Measurements from ENCODE around the gene WBP11.
A peak's percentile ranks its signal among the peaks of the same experiment; 100 is the strongest.

The WBP11 gene

DNA sequence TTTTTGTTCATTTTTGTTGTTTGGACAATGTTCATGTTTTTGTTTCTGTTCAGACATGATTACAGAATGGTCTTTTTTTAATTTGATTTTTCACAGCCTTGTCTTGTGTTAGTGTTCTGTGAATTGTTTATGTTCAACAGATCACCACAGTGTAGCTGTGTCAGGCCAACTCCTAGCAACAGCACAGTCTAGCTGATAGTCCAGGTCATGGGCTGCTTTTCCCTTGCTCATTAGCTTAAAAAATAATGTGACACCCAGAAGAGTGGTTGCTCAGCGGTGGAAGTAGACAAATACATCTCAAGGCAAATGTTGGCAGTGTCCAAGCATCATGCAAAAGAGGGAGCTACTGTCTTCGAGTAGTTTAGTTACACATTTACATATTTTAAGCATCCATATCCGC lies 22.4 kb downstream of the WBP11 start:
- FAIRE-seq, result no peak

DNA sequence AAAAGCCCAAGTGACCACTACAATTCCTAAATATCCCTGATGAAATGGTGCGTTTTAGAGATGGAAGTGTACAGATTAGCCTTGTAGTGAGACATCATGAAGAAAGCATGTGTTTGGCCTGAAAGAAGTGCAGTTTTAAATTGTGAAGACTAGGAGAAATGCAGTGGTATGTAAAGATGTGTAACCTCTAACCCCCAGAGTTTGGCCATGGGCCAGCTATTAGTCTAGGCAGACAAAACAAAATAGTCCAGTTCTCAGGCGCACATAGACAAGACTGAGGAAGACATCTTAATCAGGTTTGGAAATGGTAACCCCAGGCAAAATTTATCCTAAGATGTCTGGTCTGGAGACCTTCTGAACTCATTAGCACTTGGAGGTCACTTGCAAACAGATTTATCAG lies 23.4 kb downstream of the WBP11 start:
- FAIRE-seq (no peak), DNase-seq (ENCODE audit: insufficient read length, low spot score) (no peak)
- TF ChIP-seq, protein P1, sequence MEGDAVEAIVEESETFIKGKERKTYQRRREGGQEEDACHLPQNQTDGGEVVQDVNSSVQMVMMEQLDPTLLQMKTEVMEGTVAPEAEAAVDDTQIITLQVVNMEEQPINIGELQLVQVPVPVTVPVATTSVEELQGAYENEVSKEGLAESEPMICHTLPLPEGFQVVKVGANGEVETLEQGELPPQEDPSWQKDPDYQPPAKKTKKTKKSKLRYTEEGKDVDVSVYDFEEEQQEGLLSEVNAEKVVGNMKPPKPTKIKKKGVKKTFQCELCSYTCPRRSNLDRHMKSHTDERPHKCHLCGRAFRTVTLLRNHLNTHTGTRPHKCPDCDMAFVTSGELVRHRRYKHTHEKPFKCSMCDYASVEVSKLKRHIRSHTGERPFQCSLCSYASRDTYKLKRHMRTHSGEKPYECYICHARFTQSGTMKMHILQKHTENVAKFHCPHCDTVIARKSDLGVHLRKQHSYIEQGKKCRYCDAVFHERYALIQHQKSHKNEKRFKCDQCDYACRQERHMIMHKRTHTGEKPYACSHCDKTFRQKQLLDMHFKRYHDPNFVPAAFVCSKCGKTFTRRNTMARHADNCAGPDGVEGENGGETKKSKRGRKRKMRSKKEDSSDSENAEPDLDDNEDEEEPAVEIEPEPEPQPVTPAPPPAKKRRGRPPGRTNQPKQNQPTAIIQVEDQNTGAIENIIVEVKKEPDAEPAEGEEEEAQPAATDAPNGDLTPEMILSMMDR (IDR thresholded peaks at IDR 0.05; ENCODE audit: insufficient read depth, missing control alignments), result no peak

More for the DNA sequence above, 22.4 kb downstream of the WBP11 start:
- no peak for DNase-seq (ENCODE audit: insufficient read length, low spot score)
- TF ChIP-seq, protein P1 (IDR thresholded peaks at IDR 0.05; ENCODE audit: insufficient read depth, missing control alignments), result no peak

DNA sequence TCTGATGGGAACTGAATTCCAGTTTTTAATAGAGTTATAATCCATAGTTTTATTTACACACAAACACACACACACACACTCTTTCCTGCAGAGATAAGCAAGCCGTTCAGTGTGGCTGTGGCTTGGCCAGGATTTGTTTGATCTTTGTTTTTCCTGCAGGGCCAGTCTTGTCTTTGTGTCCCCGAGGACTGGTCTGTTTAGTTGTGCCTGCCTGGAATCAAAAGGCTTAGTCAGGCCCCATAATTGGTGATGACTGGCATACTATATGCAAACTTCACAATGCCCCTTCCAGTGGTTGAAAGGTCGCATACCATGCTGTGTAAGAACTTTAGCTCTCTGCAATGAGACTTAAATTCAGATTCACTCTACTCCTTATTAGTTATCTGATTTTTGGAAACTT lies 26.0 kb downstream of the WBP11 start:
- DNase-seq (ENCODE audit: insufficient read length, low spot score) (no peak), FAIRE-seq (no peak)
- TF ChIP-seq, protein P1 (IDR thresholded peaks at IDR 0.05; ENCODE audit: insufficient read depth, missing control alignments), result no peak

DNA sequence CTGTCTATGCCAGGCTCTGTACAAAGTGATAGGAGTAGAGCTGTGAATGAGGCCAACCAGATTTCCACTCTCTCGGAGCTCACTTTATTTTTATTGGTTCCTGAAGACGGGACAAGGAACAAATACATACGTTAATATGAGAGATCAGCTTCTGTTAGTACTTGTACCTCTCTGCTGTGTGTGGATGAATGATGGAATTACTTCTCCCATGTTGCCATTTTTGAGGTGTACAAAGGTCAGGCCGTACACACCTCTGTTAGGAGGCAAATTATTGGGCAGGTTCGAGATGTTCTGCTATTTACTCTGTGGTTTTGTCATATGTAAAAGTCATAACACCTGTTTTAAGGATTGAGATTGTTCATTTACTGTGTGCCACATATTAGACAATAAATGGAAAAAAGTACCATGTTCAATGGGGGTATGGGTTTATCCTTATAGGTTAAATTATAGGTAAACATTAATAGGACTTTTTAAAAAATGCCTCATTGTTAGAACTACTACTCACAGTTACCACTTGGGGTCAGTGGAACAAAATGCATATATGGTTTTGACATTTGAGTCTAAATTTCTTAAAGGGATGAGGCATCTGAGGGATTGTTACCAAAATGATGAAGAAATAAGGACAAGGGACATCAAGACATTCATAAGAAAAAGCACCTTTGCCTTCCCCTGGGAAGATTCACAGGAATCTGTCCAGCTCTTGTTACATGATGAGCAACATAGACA lies 26.9 kb downstream of the WBP11 start:
- TF ChIP-seq, protein P1 (IDR thresholded peaks at IDR 0.05; ENCODE audit: insufficient read depth, missing control alignments), result peak; percentile 14
- FAIRE-seq (no peak), DNase-seq (ENCODE audit: insufficient read length, low spot score) (no peak)

DNA sequence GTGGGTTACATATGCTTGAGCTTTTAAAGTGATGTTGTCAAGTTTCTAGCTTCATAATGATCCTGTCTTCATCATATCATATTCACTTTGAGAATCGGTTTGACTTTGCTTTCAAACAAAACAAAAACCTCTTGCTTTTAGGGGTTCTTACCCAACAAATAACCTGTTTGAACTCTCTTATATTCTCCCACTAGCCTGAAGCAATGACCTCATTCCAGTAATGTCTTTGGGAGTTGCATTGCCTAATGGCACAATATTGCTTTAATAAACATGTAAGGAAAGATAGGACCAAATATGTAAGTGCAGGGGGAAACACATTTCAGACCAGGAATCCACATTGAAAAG lies 27.7 kb downstream of the WBP11 start:
- no peak for FAIRE-seq
- no peak for DNase-seq (ENCODE audit: insufficient read length, low spot score)
- TF ChIP-seq, protein P1 (IDR thresholded peaks at IDR 0.05; ENCODE audit: insufficient read depth, missing control alignments), result no peak

DNA sequence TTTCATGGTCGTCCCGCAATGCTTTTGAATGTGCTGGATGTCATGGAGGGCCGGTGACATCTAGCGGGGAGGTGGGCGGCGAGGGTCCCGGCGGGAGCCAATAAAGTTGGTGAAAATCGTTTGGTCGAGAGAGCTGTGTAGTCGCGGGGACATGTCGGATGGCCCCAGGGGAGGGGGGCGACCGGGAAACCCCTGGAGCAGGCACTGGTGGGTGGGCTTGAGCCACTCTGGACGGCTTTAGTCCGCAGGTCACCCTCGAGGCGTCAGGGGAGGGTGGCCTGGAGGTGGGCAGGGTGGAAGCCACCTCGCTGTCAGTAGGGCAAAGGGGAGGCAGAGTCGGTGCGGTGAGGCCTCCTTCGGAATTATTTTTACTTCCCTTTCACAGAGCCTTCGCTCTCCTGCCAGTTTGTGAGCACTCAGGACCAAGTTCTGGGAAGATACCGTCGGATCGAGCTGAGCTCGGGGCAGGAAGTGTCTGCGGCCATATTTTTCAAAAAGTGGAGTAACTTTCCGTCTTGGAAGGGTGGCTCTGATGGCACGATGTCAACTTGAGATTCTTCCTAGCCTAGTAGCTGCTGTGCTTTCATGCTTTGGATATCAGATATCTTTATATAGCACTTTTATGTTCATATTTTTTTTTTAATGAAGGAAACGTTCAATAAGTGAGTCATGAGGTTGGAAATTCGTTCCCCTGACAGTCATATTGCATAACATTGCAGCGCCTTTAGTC lies 28.2 kb downstream of the WBP11 start:
- FAIRE-seq (no peak), DNase-seq (ENCODE audit: insufficient read length, low spot score) (no peak)
- TF ChIP-seq, protein P1 (IDR thresholded peaks at IDR 0.05; ENCODE audit: insufficient read depth, missing control alignments), result no peak

Data from D721Med (cell line).